Right lung (tissue), 5 donors: Measurements from ENCODE around the gene SLC13A3. TPM values are rescaled to one million over a fixed set of nuclear protein-coding genes. Genes with fewer than 3 reads are reported as not detected.

ENCODE experiments used
- DNase-seq, 2 donors: peaks; one replicate each; pipeline ENCODE4 v3.0.0-alpha.2; 2013
- polyA plus RNA-seq, 5 donors: library from polyadenylated mRNA; unstranded; fragments of 120-200 nt; gene quantifications; one replicate each; pipeline versions ENCODE4 v1.2.1 to v1.2.3, GENCODE V29; 2013; ENCODE audit warnings: inconsistent platforms in 1 of 5, low replicate concordance in 1 of 5; ENCODE audit not compliant: insufficient read length in 5 of 5, insufficient read depth in 1 of 5

Gene SLC13A3
- polyA plus RNA-seq, 5 donors, result 6.2 to 11.2 (median 7.8) TPM

GRCh38 chr20:46581391-46581790 lies 69.9 kb downstream of the SLC13A3 start:
- DNase-seq, result no peak

DNA sequence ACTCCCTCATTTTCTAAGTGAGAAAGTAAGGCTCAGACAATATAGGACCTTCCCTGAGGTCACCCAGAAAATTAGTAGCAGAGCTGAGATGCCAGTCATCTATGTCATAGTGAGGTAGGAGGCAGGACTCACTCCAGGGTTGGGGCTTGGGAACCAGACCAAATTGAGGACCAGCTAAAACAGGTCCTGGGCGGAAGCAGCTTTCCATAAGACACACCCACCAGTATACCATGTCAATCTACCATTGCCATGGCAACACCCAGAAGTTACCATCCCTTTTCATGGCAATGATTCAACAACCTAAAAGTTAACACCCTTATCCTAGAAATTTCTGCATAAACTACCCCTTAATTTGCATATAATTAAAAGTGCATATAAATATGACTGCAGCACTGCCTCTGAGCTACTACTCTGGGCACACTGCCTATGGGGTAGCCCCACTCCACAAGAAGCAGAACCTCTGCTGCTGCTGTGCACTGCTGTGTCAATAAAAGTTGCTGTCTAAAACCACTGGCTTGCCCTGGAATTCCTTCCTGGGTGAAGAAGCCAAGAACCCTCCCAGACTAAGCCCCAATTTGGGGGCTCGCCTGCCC lies 70.5 kb downstream of the SLC13A3 start:
- DNase-seq, result no peak

- no peak for DNase-seq
Observed at GRCh38 chr20:46578745-46579144, 72.5 kb downstream of the SLC13A3 start.

DNA sequence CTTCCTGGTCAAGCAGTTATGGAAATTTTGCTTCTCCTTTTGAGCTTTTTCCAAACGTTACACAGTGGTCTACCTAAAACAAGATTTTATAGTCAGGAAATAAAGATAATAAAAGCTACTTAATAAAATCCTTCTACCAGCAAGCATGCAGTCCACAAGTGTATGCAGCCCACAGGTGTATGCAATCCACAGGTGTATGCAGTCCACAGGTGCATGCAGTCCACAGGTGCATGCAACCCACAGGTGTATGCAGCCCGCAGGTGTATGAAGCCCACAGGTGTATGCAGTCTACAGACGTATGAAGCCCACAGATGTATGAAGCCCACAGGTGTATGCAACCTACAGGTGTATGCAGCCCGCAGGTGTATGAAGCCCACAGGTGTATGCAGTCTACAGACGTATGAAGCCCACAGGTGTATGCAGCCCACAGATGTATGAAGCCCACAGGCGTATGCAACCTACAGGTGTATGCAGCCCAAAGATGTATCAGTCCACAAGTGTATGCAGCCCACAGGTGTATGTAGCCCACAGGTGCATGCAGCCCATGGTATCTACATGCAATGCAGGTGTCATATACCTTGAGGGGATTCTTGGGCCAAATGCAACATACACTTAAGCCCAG lies 74.4 kb downstream of the SLC13A3 start:
- no peak for DNase-seq

DNA sequence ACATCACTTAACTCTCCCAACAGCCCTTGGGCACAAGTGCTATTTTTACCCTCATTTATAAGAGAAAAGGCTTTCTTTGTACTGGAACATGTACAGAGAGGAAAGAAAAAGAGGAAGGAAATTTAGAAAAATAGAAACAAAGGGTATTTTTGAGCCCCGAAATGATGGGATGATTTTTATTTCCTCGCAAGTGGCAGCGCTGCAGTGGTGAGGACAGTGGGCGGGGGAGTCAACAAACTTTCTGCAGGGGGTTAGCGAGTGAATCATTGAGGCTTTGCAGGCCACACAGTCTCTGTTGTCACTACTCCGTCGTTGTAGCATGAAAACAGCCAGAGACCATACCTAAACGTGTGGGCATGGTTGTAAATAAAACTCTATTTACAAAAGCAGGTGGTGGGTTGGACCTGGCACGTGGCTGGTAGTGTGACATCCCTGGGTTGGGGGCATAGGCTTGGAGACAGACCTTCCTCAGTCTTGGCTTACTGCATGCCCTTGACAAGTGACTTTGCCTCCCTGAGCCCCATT lies 75.3 kb downstream of the SLC13A3 start:
- no peak for DNase-seq

- no peak for DNase-seq
Observed at GRCh38 chr20:46575394-46575793, 75.9 kb downstream of the SLC13A3 start.

DNA sequence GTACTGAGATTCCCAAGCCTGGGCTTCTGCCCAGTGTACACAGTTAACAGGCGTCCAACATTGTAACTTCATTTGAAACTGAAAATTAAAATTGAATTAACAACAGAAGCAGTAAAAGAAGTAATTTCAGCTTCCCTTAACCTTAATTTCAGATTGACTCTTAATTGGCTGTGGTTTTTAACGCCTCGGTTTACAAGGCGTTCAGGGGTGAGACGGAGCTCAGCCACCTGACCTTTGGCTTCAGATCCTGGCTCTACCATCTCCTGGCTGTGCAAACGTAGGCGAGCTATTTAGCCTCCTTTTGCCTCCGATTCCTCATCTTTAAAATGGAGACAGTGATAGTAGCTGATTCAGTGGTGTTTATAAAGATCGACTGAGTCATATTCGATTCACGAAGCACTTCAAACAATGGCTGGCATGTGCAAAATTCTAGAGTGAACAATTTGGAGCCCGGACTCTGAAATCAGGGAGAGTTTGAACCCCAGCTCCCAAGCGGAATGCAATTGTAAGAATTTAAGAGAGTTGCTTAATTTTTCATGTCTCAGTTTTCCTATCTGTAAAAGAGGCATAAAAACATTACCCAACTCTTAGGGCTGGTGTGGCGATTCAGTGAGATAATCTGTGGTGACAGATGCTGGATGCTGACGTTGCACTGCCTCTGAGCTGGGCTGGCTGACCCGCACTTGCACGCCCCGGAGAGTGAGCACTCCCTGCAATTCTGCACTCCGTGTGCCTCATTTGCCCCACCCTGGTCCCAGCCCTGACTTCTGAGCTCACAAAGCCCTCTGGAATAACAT lies 77.3 kb downstream of the SLC13A3 start:
- no peak for DNase-seq

- DNase-seq, result no peak
Observed at GRCh38 chr20:46573234-46573633, 78.0 kb downstream of the SLC13A3 start.

- no peak for DNase-seq
Observed at GRCh38 chr20:46572790-46573189, 78.5 kb downstream of the SLC13A3 start.

GRCh38 chr20:46572153-46572552 lies 79.1 kb downstream of the SLC13A3 start:
- DNase-seq, result peak; percentile 47 to 57

DNA sequence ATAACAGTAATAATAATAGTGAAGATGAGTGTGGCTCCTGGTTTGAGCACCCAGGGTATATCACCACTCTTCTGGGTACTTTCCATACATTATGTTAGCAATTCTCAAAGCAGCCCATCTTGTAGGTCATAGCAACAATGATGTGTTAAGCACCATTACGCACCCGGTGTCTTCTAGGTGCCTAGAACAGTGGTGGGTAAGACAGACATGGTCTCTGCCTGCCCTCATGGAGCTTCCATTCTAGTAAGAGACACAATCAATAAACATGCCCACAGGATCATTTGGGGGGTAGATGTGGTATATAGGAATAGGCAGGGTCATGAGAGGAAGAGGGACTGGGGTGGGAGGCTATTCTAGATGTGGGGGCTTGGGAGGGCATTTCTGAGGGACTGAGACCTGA lies 79.8 kb downstream of the SLC13A3 start:
- no peak for DNase-seq

GRCh38 chr20:46570956-46571355 lies 80.3 kb downstream of the SLC13A3 start:
- no peak for DNase-seq

- no peak for DNase-seq
Observed at GRCh38 chr20:46569961-46570360, 81.3 kb downstream of the SLC13A3 start.

- peak; percentile 88 to 95 for DNase-seq
Observed at GRCh38 chr20:46568570-46569129, 82.6 kb downstream of the SLC13A3 start.

- no peak for DNase-seq
Observed at GRCh38 chr20:46566125-46566524, 85.1 kb downstream of the SLC13A3 start.

DNA sequence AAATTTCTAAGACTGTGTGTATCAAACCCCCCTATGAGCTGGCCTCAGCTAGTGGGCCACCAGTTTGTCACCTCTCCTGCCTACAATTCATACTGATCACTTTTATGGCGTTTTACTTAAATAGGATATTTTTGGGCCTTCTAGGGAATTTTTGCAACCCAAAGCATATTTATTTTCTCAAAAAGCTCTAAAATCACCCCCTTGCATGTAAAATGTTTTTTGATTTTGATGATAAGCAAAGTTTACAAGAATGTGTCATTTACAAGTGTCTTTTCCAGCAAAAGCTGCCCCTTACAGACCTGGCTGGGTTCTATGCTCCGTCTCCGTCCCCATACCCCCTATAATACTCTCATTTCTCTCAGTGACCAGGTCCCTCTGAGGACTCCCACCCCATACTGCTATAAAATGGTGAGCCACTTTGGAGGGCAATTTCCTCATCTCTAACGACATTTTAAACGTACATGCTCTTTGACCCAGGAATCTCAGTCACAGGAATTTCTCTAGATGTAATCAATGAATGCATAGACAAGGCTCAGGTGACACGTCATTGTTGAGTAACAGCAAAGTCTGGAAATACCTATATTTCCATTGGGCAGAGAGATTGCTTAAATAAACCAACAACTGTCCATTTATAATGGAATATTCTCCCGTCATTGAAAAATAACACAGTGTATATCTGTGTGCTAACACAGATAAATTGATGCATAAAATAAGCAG lies 86.9 kb downstream of the SLC13A3 start:
- DNase-seq, result no peak

DNA sequence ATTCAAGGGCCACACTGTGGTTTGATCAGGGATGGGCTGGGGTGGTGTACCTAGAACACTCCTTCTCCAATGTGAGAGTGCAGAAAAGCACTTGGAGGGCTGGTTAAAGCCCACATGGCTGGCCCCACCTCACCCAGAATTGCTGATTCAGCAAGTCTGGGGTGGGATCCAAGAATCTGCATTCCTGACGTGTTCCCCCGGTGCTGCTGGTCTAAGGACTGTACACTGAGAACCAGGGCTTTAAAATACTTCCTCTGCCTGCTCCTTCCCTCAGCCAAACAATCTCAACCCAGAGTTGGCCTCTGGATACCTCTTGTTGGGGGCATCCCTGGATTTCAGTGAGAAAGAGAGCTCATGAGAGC lies 87.4 kb downstream of the SLC13A3 start:
- DNase-seq, result no peak

GRCh38 chr20:46563170-46563859 lies 87.9 kb downstream of the SLC13A3 start:
- no peak for DNase-seq

GRCh38 chr20:46562373-46563169 lies 88.7 kb downstream of the SLC13A3 start:
- DNase-seq, result peak; percentile 60 to 77

GRCh38 chr20:46562009-46562372 lies 89.3 kb downstream of the SLC13A3 start:
- no peak for DNase-seq
